SJSA1 (cell line): ENCODE results near the gene CA4. TPM values are rescaled to one million over a fixed set of nuclear protein-coding genes. Genes with fewer than 3 reads are reported as not detected.
"Not testable (repeated sequence)": the region's sequence is repeated elsewhere in the genome, so short reads cannot be mapped to it uniquely, and the experiment has no call there.

ENCODE experiments used
- DNase-seq, 2 experiments: peaks; one replicate each; pipeline ENCODE4 v3.0.0-alpha.2; 2015 to 2020; ENCODE audit warnings: low spot score in 2 of 2, low read depth in 1 of 2
- H3K27ac ChIP-seq: fragments of 250-450 bp; sonication (Bioruptor Pico); 2 replicates; pipeline ENCODE4 v1.5.1; 2020; ENCODE audit warnings: mild to moderate bottlenecking, moderate library complexity
- H3K27me3 ChIP-seq: fragments of 250-450 bp; sonication (Bioruptor Pico); replicated peaks from 2 replicates; pipeline ENCODE4 v1.5.1; 2020; ENCODE audit warnings: mild to moderate bottlenecking, moderate library complexity
- H3K36me3 ChIP-seq: fragments of 250-450 bp; sonication (Bioruptor Pico); 2 replicates; pipeline ENCODE4 v1.5.1; 2020; ENCODE audit warnings: mild to moderate bottlenecking
- H3K4me1 ChIP-seq: fragments of 250-450 bp; sonication (Bioruptor Pico); replicated peaks from 2 replicates; pipeline ENCODE4 v1.6.1; 2021; ENCODE audit warnings: mild to moderate bottlenecking
- H3K4me3 ChIP-seq: fragments of 250-450 bp; sonication (Bioruptor Pico); 2 replicates; pipeline ENCODE4 v1.5.1; 2020; ENCODE audit warnings: mild to moderate bottlenecking
- H3K9me3 ChIP-seq: fragments of 250-450 bp; sonication (Bioruptor Pico); replicated peaks from 2 replicates; pipeline ENCODE4 v1.5.1; 2020; ENCODE audit warnings: mild to moderate bottlenecking
- total RNA-seq: library from RNA; depleted of rRNA; stranded (reverse); fragments of >200 nt; shearing (Covaris generic); gene quantifications from 2 replicates; pipeline ENCODE4 v1.2.3, GENCODE V29; 2014

CA4 gene
- total RNA-seq, 1 experiment from 2014 or later = not detected

- H3K36me3 ChIP-seq = not testable (repeated sequence)
Measured at GRCh38 chr17:60116196-60116595, 33.6 kb upstream of the CA4 start.

DNA sequence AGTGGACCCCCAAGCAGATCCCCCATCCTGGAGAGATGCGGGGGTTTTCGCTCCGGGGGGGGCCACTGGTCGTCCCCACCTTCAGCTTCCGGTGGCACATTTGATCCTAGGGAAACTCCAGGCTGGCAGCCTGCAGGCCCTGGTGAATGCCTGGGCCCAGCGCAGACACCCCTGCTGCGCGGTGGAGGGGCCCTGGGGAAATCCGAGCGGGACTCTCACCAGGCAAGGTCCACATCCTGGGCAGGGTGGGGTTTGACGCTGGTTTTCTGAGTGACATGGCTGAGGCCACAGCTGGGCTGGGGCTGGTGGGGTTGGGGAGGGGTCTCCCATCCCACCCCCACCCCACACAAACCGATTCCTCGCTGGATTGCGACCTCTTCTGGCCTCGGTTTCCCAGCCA lies 30.6 kb upstream of the CA4 start:
- H3K4me3 ChIP-seq, H3K27me3 ChIP-seq, H3K27ac ChIP-seq, H3K36me3 ChIP-seq, DNase-seq, H3K9me3 ChIP-seq, H3K4me1 ChIP-seq: not testable (repeated sequence)

More at GRCh38 chr17:60116196-60116595, 33.6 kb upstream of the CA4 start:
- not testable (repeated sequence) for H3K27me3 ChIP-seq, H3K27ac ChIP-seq, H3K4me3 ChIP-seq, H3K4me1 ChIP-seq, H3K9me3 ChIP-seq, DNase-seq

- H3K4me3 ChIP-seq, H3K4me1 ChIP-seq, H3K9me3 ChIP-seq, DNase-seq, H3K27me3 ChIP-seq, H3K36me3 ChIP-seq, H3K27ac ChIP-seq: not testable (repeated sequence)
Measured at GRCh38 chr17:60119807-60120748, 29.7 kb upstream of the CA4 start.

- Histone ChIP-seq H3K9me3 (no peaks in the 10 kb centered on the region), H3K36me3 (0 out of 2 replicates have a peak, but pooled peaks cover 4% of the 10 kb centered on the region)
Measured at GRCh38 chr17:60127068-60128064, 22.4 kb upstream of the CA4 start.

DNA sequence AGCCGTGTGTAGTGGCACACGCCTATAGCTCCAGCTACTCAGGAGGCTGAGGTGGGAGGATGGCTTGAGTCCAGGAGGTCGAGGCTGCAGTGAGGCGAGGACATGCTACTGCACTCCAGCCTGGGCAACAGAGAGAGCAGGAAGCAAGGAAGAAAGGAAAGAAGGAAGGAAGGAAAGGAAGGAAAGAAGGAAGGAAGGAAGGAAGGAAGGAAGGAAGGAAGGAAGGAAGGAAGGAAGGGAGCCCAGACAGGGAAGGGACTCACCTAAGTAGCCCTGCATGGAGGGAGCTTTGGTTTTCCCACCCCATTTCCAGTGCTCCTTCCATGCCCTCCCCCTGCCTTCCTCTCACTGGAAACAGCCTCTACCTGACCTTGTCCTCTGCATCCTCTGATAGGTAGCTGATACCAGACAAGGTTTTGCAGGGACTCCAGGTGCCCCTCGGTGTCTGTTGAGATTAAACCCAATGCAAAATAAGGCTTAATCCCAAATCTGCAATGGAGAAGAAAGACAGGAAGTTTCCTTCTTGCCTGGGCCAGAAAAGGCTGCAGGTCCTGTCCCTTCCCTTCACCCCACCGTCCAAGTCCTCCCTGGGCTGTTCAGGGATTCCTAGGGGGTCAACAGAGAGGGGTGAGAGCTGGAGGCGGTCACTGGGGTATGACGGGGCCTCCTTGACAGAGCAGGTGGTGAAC lies 21.5 kb upstream of the CA4 start:
- Histone ChIP-seq H3K4me1 (no peaks in the 10 kb centered on the region), H3K27me3 (no peaks in the 10 kb centered on the region), H3K36me3 (0 out of 2 replicates have a peak, but pooled peaks cover 6% of the 10 kb centered on the region), H3K27ac (no peak overlapping the region), H3K9me3 (no peaks in the 10 kb centered on the region), H3K4me3 (no peak overlapping the region)
- DNase-seq = peak in 1 of 2 experiments; percentile 35

More at GRCh38 chr17:60127068-60128064, 22.4 kb upstream of the CA4 start:
- H3K27ac ChIP-seq = no peak overlapping the region
- peak in 1 of 2 experiments; percentile 37 for DNase-seq
- no peak overlapping the region for H3K4me3 ChIP-seq
- H3K4me1 ChIP-seq = no peaks in the 10 kb centered on the region
- no peaks in the 10 kb centered on the region for H3K27me3 ChIP-seq

- DNase-seq = no peak
- Histone ChIP-seq H3K4me1 (peaks cover 2% of the 10 kb centered on the region; the same call in 1 of the 2 replicates), H3K9me3 (no peaks in the 10 kb centered on the region), H3K27ac (no peak overlapping the region), H3K27me3 (no peaks in the 10 kb centered on the region), H3K4me3 (no peak overlapping the region), H3K36me3 (0 out of 2 replicates have a peak, but pooled peaks cover 6% of the 10 kb centered on the region)
Measured at GRCh38 chr17:60129164-60129563, 20.6 kb upstream of the CA4 start.

DNA sequence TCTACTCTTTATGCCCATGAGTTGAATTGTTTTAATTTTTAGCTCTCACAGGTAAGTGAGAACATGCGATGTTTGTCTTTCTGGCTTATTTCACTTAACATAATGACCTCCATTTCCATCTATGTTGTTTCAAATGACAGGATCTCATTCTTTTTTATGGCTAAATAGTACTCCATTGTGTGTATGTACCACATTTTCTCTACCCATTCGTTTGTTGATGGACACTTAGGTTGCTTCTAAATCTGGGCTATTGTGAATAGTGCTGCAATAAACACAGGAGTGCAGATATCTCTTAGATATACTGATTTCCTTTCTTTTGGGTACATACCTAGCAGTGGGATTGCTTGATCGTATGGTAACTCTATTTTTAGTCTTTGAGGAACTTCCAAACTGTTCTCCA lies 19.3 kb upstream of the CA4 start:
- H3K9me3 ChIP-seq = no peaks in the 10 kb centered on the region
- 0 out of 2 replicates have a peak, but pooled peaks cover 6% of the 10 kb centered on the region for H3K36me3 ChIP-seq
- peaks cover 13% of the 10 kb centered on the region for H3K4me1 ChIP-seq
- DNase-seq = no peak
- no peaks in the 10 kb centered on the region for H3K27me3 ChIP-seq
- H3K4me3 ChIP-seq = no peak overlapping the region
- H3K27ac ChIP-seq = no peak overlapping the region

DNA sequence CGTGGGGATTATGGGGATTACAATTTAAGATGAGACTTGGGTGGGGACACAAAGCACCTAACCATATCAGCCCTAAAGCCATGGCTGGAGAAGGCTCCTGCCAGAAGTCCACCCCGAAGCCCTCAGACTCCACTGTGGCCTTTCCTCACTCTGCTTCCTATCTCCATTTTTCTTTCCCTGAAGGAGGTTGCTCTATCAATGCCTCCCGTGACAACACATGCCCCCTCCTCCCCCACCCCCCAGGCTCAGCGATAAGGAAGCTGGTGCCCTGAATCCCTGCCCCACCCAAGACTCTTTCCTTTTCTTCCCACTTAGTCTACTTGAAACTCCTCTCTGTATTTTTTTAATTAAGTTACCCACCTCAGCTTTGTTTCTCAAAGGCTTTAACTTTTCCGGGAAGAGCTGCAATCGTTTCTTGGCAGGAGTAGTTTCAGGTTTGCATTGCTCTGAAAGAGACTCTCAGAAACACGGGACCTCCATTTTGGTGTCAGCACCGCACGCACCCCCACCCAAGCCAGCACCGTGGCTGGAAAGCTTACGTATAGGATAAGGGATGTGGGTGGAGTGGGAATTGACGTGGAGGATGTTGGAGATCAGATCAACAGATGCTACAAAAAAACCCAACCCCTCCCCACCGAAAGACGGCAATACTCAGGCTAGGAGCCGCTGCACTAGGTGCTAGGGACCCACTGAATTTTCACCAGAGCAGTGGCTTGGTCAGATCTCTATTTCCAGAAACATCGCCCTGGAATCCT lies 15.2 kb upstream of the CA4 start:
- Histone ChIP-seq H3K4me1 (peaks cover 21% of the 10 kb centered on the region), H3K27me3 (peaks cover 8% of the 10 kb centered on the region), H3K36me3 (0 out of 2 replicates have a peak, but pooled peaks cover 6% of the 10 kb centered on the region), H3K4me3 (peak overlapping the region; percentile 51), H3K27ac (peak overlapping the region; percentile 15; the same call in 1 of the 2 replicates), H3K9me3 (no peaks in the 10 kb centered on the region; the same call in 1 of the 2 replicates)
- DNase-seq = no peak

DNA sequence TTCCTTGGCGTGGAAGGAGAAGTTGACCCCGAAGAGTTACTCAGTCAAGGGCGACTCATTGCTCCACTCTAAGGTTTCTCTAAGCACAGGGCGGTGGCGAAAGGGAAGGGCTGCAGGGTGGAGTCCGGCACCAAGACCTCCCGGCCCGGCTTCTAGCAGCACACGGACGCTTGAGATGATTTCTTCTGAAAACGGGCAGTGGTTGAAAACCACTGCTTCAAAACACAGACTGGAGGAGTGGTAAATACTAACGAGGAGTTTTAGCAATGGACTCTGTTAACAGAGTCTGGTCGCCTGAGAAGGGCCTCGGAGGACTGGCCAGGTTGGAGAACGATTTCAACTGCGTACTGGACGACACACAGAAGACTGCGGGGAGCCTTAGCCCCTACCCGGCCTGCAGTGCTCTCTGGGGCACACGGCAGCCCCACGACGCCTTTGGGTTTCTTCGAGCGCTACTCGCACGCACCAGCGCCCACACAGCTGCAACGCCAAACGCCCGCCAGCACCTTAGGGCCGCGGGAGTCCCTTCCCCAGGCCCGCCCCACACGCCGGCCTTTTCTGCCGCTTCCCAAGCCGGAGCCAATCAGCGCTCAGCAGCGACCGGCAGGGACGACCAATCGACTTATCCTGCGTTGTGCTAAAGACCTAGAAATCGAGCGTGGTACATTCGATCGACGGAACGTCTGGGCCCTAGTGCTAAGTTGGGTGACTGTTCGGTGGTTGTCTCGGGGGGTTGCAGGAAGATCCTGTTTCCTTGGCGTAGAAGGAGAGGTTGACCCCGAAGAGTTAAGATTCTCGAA lies 14.4 kb upstream of the CA4 start:
- peak overlapping the region; percentile 51 for H3K4me3 ChIP-seq
- peaks cover 4% of the 10 kb centered on the region for H3K9me3 ChIP-seq
- peak; percentile 82 to 91 for DNase-seq
- peaks cover 12% of the 10 kb centered on the region for H3K27me3 ChIP-seq
- H3K4me1 ChIP-seq = peaks cover 26% of the 10 kb centered on the region
- H3K27ac ChIP-seq = peak overlapping the region; percentile 15; the same call in 1 of the 2 replicates
- H3K36me3 ChIP-seq = 0 out of 2 replicates have a peak, but pooled peaks cover 6% of the 10 kb centered on the region

DNA sequence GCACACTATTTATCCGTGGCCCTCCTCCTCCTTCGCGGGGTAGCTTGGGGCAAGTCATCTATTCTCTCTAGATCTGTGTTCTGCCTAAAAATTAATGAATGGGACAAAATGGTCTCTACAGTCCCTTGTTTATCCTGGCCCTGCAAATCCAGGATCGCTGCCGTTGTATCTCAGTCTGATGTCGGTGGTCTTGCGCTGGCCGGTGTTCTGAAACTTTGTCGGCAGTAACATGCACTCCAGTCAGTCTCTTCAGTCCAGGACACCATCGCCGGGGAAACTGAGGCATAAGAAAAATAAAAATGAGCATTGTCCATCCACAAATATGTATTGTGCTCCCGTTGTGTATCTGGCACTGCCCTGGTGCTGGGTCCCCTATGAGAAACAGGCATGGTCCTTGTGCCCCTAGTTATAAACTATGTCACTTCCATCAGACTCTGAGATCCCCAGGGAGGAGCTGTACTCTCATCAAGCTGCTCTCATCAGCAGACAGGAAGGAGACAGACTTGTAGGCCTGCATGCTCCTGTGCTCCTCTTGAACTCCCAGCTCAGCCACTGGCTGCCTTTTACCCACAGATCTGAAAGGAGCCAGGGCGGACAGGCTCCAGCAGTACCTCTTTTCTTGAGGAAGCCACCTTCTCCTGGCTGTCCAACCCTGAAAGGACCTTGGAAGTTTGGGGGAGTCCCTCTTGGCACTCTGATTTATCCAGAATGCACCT lies 13.7 kb upstream of the CA4 start:
- H3K9me3 ChIP-seq = peaks cover 4% of the 10 kb centered on the region
- DNase-seq = no peak
- H3K36me3 ChIP-seq = 0 out of 2 replicates have a peak, but pooled peaks cover 6% of the 10 kb centered on the region
- H3K27me3 ChIP-seq = peaks cover 12% of the 10 kb centered on the region
- H3K27ac ChIP-seq = no peak overlapping the region
- peak overlapping the region; percentile 51; the same call in 1 of the 2 replicates for H3K4me3 ChIP-seq
- H3K4me1 ChIP-seq = peaks cover 27% of the 10 kb centered on the region

DNA sequence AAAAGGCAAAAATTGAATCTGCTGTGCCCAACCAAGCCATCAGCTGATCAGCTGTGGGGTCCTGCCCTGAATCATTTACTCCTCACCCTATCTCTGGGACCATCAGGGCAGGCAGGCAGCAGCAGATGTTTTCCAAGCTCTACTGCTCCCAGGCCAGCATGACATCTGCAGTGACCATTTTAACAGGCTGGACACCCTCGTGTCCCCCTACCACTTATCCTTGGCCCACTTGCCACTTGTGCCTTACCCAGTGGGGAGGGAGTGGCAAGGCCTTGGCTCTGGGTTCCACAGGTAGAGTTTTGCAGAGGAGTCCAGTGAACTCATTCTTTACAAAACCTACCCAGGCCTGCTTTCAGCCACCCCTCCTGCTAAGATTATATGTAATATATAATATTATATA lies 12.0 kb upstream of the CA4 start:
- peaks cover 12% of the 10 kb centered on the region for H3K27me3 ChIP-seq

More for the DNA sequence above, 12.0 kb upstream of the CA4 start:
- H3K9me3 ChIP-seq = peaks cover 4% of the 10 kb centered on the region
- H3K4me3 ChIP-seq = no peak overlapping the region
- H3K36me3 ChIP-seq = no peaks in the 10 kb centered on the region
- H3K27ac ChIP-seq = no peak overlapping the region
- no peak for DNase-seq
- H3K4me1 ChIP-seq = peaks cover 40% of the 10 kb centered on the region
